Cardiac fibroblast (primary cell): Measurements from ENCODE around the gene MYL1.

ENCODE experiments used
- DNase-seq, 2 donors: peaks; one replicate each; pipeline versions ENCODE4 v3.0.0 to v3.0.0-alpha.2; 2010; ENCODE audit warnings: low read depth in 2 of 2
- H3K4me3 ChIP-seq, 2 donors: replicated peaks in 1 of 2; 1 replicate in 1 of 2; 2 replicates in 1 of 2; pipeline ENCODE4 v1.5.1; 2011; ENCODE audit warnings: low read depth in 2 of 2, low read length in 2 of 2, mild to moderate bottlenecking in 2 of 2, moderate library complexity in 1 of 2
- TF ChIP-seq, protein P1 (sequence below): IDR thresholded peaks from one replicate; pipeline ENCODE4 v1.5.1; 2011; ENCODE audit warnings: low read depth, mild to moderate bottlenecking, low read length, inconsistent platforms

Gene MYL1

DNA sequence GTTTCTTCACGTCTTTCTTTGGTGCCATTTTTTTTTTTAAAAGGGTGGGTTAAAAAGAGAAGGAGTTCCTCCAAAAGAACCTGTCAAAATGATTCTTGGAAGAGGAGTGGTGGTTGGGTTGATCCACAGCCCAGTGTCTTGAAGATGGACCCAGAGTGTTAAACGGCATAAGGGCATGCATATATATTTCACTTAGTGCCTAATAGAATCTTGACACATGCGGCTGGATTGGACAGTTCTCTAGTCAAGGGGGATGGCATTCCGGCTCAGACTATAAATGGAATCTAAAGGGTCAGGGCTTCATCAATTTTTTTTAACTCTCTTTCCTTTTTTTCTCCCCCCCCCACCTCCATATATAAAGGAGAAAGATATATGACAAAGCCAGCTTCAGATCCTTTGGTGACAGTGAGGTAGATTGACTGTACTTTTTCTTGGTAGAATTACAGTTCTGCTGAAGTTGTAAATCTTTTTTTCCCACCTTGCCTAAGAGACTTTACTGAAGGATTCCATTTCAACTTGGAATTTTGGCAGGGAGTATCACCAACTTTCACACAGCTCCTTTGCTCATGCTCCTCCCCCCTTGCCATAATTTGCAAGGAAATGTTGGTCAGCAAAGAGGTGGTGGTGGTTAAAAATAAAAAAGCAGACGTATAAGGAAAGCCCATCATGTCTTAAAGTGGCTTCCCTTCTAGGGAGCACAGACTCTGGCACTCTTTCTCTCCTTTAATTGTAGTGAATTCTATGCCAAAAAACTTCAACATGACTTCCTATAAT, at the start of gene MYL1:
Gene MYL1, minus strand, starts transcription at position 160 of the 774 bp plus-strand sequence. Its CDS starts 132 bp downstream, at position 28.
- TF ChIP-seq, protein P1, sequence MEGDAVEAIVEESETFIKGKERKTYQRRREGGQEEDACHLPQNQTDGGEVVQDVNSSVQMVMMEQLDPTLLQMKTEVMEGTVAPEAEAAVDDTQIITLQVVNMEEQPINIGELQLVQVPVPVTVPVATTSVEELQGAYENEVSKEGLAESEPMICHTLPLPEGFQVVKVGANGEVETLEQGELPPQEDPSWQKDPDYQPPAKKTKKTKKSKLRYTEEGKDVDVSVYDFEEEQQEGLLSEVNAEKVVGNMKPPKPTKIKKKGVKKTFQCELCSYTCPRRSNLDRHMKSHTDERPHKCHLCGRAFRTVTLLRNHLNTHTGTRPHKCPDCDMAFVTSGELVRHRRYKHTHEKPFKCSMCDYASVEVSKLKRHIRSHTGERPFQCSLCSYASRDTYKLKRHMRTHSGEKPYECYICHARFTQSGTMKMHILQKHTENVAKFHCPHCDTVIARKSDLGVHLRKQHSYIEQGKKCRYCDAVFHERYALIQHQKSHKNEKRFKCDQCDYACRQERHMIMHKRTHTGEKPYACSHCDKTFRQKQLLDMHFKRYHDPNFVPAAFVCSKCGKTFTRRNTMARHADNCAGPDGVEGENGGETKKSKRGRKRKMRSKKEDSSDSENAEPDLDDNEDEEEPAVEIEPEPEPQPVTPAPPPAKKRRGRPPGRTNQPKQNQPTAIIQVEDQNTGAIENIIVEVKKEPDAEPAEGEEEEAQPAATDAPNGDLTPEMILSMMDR: no peak
- no peak for DNase-seq
- H3K4me3 ChIP-seq: no peak within 1 kb of the TSS

DNA sequence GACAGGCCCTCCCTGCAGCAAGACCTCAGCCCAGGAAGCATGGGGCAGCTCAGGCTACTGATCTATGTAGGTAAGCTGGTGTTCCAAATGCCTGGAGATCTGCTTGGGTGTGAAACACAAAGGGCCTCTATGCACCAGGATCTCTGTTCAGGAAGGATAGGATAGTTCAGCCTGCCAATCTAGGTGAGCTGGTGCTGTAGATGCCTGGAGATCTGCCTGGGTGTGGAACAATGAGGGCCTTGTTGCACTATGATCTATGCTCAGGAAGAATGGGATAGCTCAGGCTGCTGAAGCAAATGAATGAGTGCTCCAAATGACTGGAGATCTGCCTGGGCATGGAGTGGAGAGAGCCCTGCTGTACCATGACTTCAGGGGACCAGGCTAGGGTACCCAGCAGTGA, 48.9 kb upstream of the MYL1 start:
- DNase-seq: no peak
- no peak overlapping the region for H3K4me3 ChIP-seq
- TF ChIP-seq, protein P1: no peak

DNA sequence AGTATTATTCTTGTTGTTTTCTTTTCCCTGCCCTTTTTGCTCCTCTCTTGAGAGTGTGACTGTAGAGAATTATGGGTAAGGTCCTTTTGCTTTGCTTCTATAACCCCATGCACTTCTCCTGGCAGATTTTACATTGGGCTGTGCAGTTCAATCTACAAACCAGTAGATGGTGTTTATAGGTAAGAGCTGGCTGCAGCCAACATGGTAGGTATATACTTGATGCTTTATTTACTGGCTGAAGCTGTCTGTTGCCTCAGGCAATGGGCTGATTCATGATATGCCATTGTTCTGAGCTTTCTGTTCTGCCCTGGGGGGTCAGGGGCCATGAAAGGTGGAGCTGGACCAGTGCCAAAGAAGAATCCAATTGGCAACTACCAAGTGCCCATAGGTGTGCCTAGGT, 48.3 kb upstream of the MYL1 start:
- DNase-seq: no peak
- H3K4me3 ChIP-seq: no peak overlapping the region
- TF ChIP-seq, protein P1: no peak

DNA sequence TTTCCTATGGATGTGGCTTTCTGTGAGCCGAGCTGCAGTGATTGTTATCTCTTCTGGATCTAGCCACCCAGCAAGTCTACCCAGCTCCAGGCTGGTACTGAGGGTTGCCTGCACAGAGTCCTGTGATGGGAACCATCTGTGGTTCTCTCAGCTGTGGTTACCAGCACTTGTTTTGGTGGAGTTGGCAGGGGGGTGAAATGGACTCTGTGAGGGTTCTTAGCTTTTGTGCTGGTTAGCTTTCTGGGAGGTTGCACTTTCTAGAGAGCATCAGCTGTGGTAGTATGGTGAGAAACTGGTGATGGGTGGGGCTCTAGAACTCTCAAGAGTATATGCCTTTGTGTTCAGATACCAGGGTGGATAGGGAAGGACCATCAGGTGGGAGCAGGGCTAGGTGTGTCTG, 45.4 kb upstream of the MYL1 start:
- H3K4me3 ChIP-seq: no peak overlapping the region
- TF ChIP-seq, protein P1: no peak
- DNase-seq: no peak

DNA sequence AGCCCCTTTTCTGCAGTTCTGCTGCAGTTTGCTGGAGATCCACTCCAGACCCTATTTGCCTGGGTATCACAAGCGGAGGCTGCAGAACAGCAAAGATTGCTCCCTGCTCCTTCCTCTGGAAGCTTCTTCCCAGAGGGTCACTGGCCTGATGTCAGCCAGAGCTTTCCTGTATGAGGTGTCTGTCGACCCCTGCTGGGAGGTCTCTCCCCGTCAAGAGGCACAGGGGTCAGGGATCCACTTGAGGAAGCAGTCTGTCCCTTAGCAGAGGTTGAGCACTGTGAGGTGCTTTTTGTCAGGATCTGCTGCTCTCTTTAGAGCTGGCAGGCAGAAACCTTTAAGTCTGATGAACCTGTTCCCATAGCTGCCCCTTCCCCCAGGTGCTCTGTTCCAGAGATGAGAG, 42.0 kb upstream of the MYL1 start:
- no peak overlapping the region for H3K4me3 ChIP-seq
- DNase-seq: no peak
- TF ChIP-seq, protein P1: no peak

DNA sequence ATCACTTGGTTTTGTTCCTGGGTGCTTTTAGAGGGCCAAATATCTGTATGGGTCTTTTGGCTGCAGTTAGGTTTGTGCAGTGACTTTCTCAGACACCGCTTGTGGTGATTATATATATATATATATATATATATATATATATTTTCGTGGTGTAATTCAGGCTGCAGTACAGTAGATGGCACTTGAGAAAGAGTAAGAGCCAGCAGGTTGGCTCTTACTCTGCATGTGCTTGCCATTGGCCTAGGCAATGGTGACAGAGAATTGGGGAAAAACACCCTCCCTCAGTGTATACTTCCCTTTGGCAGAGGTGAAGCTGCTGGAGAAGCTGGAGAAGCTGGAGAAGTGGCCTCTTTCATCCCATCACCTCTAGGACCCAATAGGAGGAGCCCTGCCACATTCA, 22.2 kb upstream of the MYL1 start:
- no peak overlapping the region for H3K4me3 ChIP-seq
- DNase-seq: no peak
- TF ChIP-seq, protein P1: no peak

DNA sequence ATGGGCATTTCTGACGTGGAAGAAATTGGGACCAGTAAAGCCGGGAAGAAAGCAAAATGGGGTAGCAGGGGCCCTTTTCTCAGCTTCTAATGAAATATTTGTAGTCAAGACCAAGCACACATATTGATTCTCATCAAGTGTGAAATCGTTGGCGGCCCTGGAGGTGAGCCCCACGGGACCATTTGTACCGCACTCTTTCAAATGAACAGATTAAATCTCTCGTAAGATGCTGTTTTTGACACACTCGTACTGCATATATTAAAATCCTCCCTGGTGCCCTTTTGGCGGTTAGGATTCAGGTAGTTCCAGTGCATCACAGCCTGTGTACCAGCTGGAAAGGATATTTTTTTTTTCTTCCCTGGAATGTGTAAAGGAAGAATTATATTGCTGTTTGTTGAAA, 9.9 kb upstream of the MYL1 start:
- TF ChIP-seq, protein P1: no peak
- H3K4me3 ChIP-seq: no peak overlapping the region
- DNase-seq: no peak
